Measurements from ENCODE around the gene ANKS4B.

DNA sequence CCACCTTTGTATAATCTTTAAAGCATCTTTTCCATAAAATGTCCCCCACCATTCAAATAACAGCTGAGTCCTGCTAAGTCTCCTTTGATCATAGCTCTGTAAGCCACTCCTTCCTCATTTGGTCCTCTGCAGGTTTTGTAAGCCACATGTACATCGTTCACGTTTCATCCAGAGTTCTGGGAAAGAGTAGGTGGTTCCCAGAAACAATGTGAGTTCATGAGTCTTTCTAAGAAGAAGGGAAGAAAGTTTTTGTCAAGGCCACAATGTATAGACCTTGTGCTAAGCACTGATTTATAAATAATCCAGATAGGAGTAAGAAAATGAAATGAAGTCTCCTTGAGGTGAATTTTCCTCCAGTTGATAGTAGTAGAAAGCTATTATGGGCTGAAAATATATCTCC, 8.7 kb upstream of the ANKS4B start:
- TF ChIP-seq, protein P1, sequence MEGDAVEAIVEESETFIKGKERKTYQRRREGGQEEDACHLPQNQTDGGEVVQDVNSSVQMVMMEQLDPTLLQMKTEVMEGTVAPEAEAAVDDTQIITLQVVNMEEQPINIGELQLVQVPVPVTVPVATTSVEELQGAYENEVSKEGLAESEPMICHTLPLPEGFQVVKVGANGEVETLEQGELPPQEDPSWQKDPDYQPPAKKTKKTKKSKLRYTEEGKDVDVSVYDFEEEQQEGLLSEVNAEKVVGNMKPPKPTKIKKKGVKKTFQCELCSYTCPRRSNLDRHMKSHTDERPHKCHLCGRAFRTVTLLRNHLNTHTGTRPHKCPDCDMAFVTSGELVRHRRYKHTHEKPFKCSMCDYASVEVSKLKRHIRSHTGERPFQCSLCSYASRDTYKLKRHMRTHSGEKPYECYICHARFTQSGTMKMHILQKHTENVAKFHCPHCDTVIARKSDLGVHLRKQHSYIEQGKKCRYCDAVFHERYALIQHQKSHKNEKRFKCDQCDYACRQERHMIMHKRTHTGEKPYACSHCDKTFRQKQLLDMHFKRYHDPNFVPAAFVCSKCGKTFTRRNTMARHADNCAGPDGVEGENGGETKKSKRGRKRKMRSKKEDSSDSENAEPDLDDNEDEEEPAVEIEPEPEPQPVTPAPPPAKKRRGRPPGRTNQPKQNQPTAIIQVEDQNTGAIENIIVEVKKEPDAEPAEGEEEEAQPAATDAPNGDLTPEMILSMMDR (conservative IDR thresholded peaks at IDR 0.05; ENCODE audit: low read depth, low read length) = no peak
- TF ChIP-seq EZH2 (IDR thresholded peaks at IDR 0.05; ENCODE audit: borderline replicate concordance, low read depth, low read length, poor library complexity, severe bottlenecking) = no peak

Measured in A673 (cell line).